Stimulated activated naive CD4-positive, alpha-beta T cell treated with Interleukin-2 at 50 U/mL for 16 hours (primary cell): ENCODE data around the gene FBXO36.
"Not testable (repeated sequence)": the region's sequence is repeated elsewhere in the genome, so short reads cannot be mapped to it uniquely, and the experiment has no call there.

ENCODE experiments used
- DNase-seq: peaks from one replicate; lab custom pipeline; 2025; lab: John Stamatoyannopoulos, UW

FBXO36 gene

DNA sequence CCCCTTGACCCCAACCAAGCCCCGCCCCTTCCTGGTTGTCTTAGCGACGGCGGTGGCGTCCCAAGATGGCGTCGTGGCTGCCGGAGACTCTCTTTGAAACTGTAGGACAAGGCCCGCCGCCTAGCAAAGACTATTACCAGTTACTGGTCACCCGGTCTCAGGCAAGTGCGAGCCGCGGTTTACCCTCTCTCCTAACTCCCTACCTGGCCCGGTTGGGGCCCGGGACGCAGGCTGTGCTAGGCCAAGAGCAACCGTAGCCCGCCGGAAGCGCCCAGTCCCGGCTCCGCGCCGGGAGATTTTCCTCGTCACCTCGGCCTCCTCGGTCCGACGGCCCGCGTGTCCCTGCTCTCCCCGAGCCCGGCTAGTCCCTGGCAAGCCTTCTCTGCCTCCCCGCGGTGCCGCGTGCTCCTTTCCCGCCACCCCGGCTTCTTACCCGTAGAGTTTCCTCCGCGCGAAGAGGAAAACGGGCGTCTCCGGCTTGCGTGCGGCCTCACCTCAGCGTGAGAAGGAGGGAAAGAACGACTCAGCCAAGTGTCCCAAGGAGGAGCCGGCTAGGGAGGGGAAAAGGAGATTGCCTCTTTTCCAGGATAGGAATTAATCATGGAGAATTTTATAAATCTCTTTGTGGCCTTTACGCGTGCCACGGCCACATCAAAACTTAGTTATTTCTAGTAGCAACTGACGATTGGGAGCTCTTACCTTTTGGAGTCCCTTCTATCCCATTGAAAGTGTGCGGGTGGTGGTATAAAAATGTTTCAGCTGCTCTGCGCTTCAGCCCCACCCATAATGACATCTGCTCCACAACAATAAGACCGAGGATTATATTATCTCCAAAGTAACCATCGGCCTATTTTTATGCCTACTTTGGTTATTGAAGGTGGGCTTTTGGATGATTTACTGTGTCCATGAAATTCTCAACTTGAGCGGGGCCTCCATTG is at the start of gene FBXO36:
TSS of gene FBXO36 (plus strand) at position 55 of the 938 bp plus-strand sequence. CDS start at position 66, 11 bp downstream.
- DNase-seq, result peak; percentile 92

DNA sequence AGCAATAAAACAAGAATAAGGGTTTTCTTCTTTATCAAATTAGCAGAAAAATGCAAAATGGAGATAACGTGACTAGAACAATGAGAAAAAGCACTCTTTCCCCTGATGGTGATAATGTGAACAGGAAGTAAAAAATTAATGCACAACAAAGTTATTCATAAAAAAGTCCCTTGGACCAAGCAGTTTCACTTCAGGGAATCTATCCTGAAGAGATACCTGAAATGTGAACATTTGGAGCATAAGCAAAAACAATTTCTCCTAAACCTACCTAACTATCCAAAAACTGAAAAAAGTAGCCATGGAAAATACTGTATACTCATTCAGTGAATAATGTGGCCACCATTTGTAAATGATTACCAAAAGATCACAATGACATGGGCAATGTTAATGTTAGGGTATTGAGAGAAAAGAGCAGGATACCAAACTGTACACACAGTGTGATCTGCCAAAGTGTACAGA is 49.2 kb upstream of the FBXO36 start:
- DNase-seq, result no peak

- no peak for DNase-seq
Measured at GRCh38 chr2:229874647-229875046, 47.7 kb upstream of the FBXO36 start.

GRCh38 chr2:229875549-229875948 is 46.8 kb upstream of the FBXO36 start:
- no peak for DNase-seq

- no peak for DNase-seq
Measured at GRCh38 chr2:229879191-229879950, 42.9 kb upstream of the FBXO36 start.

DNA sequence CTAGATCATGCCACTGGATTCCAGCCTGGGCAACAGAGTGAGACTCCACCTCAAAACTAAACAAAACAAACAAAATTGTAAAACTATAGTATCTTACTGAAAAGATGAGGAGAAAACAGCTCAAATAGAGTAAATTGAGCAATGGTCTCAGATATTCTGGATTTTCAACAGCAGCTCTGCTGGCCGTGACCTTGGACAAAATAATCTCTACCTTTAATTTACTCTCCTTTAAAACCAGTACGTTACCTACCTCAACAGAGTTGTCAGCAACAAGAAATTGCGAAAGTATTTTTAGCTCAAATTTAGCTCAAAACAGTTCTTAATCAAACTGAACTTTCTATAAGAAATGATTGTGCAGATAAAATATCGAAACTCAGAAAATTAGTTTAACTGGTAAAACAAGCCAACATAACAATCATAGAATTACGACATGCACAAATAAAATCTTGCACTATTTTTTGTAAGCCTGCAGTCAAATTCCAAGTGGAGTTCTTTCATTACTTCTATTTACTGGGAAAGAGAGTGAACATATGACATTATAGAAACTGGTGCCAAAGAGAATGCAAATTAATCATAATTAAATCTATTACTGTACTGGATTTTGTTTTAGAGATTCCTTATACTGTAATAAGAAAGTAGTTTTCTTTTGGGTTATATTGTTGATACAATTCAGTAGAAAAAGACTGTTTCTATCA is 41.3 kb upstream of the FBXO36 start:
- no peak for DNase-seq

DNA sequence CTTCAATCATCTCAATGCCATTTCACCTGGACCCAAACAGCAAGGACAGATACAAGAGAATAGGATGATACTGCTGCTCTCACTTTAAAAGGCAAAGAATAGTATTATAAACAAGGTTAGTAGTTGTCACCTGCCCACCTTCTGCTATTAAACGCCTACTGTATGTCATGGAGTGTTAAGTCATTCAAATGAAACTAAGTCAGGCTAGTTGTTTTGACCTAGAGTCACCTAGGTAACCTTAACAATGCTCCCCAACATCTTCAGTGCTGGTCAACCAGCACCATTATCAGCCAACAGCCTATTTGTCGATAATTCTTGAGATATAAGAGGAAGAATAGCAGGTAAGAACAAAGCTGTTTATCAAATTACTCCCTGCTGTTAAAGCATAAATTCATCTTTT is 39.7 kb upstream of the FBXO36 start:
- DNase-seq, result no peak

DNA sequence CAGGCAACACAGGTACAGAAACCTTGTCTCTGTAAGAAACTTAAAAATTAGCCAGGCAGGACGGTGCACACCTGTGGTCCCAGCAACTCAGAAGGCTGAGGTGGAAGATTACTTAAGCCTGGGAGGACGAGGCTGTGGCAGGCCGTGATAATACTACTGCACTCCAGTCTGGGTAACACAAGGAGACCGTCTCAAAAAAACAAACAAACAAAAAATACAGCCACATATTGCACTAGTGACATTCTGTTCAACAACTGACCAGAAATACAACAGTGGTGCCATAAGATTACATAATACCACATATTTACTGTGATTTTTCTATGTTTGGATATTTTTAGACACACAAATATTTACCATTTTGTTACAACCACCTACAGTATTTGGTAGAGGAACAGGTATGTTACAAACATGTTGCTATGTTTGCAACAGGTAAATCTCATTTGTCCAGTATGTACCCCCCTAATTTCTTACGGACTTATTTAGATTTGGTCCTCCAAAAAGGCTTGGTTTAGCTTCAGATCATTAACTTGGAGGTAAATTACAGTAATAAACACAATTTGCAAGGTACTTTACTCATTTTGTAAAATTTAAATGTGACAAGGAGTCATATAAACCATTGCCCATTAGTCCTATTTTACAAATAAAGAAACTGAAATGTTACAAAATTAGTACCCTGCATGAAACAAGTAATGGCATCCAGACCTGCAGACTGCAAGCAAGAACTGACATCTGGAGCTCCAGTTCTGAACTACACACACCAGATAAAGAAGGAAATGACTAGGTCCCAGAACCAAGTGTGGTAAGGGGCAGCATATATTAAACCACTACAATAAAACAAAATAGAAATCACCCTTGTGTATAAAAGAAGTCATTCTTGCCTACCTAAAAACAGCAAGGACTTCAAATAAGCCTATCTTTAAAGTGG is 37.3 kb upstream of the FBXO36 start:
- no peak for DNase-seq

DNA sequence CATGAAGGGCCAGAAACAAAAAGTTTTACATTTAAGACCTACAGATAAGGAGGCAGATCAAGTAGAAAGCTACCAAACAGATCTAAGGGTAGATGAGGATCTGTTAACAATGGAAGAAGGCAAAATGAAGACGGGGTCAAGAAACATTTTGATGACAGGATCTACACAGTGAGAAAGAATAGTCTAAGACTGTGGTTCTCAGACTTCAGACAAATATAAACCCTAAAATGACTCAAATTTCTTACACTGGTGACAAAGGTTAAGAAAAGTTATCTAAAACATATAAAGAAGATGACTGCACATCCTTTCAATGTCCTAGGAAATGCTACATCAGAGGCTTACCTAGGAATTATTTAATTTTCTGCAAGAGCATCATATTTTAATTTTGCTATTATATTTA is 34.9 kb upstream of the FBXO36 start:
- DNase-seq, result no peak

- no peak for DNase-seq
Measured at GRCh38 chr2:229888031-229888430, 34.3 kb upstream of the FBXO36 start.

GRCh38 chr2:229889023-229889422 is 33.3 kb upstream of the FBXO36 start:
- DNase-seq, result no peak

DNA sequence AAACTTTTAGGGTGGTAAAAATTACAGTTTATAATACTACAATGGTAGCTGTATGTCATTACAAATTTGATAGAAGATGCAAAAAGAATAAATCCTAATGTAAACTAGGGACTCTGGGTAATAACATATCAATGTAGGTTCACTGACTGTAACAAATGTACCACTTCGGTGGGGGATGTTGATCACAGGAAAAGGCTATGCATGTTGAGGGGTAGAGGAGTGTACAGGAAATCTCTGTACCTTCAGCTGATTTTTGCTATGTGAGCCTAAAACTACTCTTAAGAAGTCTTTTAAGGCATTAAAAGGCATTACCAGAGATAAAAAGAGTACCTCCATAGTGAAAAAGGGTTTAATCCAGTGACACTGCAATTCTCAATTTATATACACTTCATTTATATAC is 25.4 kb upstream of the FBXO36 start:
- no peak for DNase-seq

DNA sequence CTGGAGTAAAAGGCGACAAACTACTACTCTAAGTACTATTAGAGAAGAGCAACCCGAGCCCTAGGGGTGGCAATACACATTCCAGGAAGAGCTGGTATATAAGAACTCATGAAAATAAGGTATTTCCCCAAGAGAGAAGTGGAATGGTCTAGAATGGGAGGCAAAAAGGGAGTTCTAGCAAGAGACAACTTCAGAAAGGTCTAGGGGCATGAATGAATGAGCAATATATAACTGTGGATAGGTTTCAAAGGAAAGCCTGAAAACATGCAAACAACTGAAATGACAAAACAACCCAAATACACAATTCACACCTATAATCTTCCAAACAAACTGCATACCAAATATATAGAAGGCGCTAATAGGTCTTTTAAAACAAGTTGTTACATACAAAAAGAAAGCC is 22.7 kb upstream of the FBXO36 start:
- no peak for DNase-seq

GRCh38 chr2:229900012-229900411 is 22.3 kb upstream of the FBXO36 start:
- DNase-seq, result no peak

DNA sequence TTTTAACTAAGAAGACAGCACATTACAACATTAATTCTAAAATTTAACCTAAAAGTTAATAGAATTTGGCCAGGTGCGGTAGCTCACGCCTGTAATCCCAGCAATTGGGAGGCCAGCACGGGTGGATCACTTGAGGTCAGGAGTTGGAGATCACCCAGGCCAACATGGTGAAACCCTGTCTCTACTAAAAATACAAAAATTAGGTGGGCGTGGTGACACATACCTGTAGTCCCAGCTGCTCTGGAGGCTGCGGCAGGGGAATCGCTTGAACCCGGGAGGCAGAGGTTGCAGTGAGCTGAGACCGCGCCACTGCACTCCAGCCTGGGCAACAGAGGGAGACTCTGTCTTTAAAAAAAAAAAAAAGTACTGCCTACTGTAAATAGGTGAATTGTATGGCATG is 21.8 kb upstream of the FBXO36 start:
- DNase-seq, result not testable (repeated sequence)

DNA sequence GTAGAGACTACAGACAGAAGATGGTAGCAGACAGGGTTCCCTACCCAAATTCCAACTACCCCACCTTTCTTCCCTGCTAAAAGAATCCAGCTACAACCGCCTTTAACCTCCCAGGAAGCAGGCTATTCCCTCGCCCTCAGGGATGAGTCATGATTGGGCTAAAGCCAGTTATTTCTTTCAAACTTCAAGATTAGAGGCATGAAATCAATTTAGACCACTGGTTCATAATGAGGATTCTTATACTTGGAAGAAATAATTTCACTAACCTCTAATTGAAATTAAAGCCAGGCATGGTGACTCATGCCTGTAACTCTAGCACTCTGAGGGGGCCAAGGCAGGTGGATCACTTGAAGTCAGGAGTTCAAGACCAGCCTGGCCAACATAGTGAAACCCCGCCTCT is 20.5 kb upstream of the FBXO36 start:
- no peak for DNase-seq

DNA sequence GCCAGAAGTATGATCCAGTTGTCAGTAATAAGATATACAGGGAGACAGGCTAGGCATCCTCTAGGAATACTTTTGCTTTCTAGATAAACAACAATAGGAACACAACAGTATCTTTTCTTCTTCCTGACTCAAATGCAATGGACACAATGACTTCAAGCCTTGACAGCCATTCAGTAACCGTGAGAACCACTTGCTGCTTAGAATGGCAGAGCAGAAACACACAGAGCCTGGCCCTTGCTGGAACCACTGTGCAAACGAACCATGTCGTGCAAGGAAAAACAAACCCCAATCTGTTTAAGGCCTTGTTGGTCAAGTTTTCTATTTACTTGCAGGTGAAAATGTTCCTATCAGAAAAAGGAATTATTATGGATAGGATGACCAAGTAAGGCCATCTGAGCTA is 19.3 kb upstream of the FBXO36 start:
- DNase-seq, result no peak

GRCh38 chr2:229905601-229906000 is 16.7 kb upstream of the FBXO36 start:
- DNase-seq, result no peak

- no peak for DNase-seq
Measured at GRCh38 chr2:229909090-229909489, 13.2 kb upstream of the FBXO36 start.

GRCh38 chr2:229910147-229910831 is 12.0 kb upstream of the FBXO36 start:
- no peak for DNase-seq
